NCI-H146 treated with DMSO at 0.1 percent for 48 hours (cell line): ENCODE measurements around the gene PRDM2.
"Not testable (repeated sequence)": the region's sequence is repeated elsewhere in the genome, so short reads cannot be mapped to it uniquely, and the experiment has no call there.

ENCODE experiments used
- DNase-seq: peaks from one replicate; lab custom pipeline; 2025; ENCODE audit not compliant: unreplicated experiment; lab: John Stamatoyannopoulos, UW

PRDM2 gene

GRCh38 chr1:13699936-13700520 is at the start of gene PRDM2:
PRDM2 (plus strand) TSS chr1:13700188; CDS start chr1:13715606, 15,418 bp downstream.
- peak; percentile 4 for DNase-seq

GRCh38 chr1:13651279-13651678 is 48.7 kb upstream of the PRDM2 start:
- no peak for DNase-seq

GRCh38 chr1:13652238-13652637 is 47.8 kb upstream of the PRDM2 start:
- no peak for DNase-seq

GRCh38 chr1:13661539-13661938 is 38.4 kb upstream of the PRDM2 start:
- DNase-seq = no peak

GRCh38 chr1:13662493-13662892 is 37.5 kb upstream of the PRDM2 start:
- no peak for DNase-seq

- no peak for DNase-seq
These were observed 36.0 kb upstream of the PRDM2 start for GRCh38 chr1:13663969-13664368.

GRCh38 chr1:13664451-13664850 is 35.5 kb upstream of the PRDM2 start:
- DNase-seq = no peak

GRCh38 chr1:13666317-13666716 is 33.7 kb upstream of the PRDM2 start:
- no peak for DNase-seq

- no peak for DNase-seq
These were observed 32.3 kb upstream of the PRDM2 start for GRCh38 chr1:13667691-13668090.

- no peak for DNase-seq
These were observed 25.6 kb upstream of the PRDM2 start for GRCh38 chr1:13674377-13674776.

- no peak for DNase-seq
These were observed 24.8 kb upstream of the PRDM2 start for GRCh38 chr1:13675151-13675651.

GRCh38 chr1:13677896-13678295 is 22.1 kb upstream of the PRDM2 start:
- no peak for DNase-seq

- no peak for DNase-seq
These were observed 20.3 kb upstream of the PRDM2 start for GRCh38 chr1:13679651-13680050.

GRCh38 chr1:13680609-13681008 is 19.4 kb upstream of the PRDM2 start:
- not testable (repeated sequence) for DNase-seq

GRCh38 chr1:13681921-13682320 is 18.1 kb upstream of the PRDM2 start:
- no peak for DNase-seq

GRCh38 chr1:13682444-13682843 is 17.5 kb upstream of the PRDM2 start:
- no peak for DNase-seq

- no peak for DNase-seq
These were observed 16.8 kb upstream of the PRDM2 start for GRCh38 chr1:13683206-13683605.

GRCh38 chr1:13687151-13687715 is 12.8 kb upstream of the PRDM2 start:
- DNase-seq = no peak

GRCh38 chr1:13693094-13693493 is 6.9 kb upstream of the PRDM2 start:
- DNase-seq = not testable (repeated sequence)

GRCh38 chr1:13694886-13695684 is 4.9 kb upstream of the PRDM2 start:
- DNase-seq = no peak

GRCh38 chr1:13697738-13698137 is 2.2 kb upstream of the PRDM2 start:
- no peak for DNase-seq

- DNase-seq = no peak
These were observed 478 bp upstream of the PRDM2 start for GRCh38 chr1:13699510-13699909.
